MM.1S (cell line): ENCODE measurements around the gene ADAMTSL3.

Experiments used
- DNase-seq: peaks from one replicate; pipeline ENCODE4 v3.0.0-alpha.2; 2015
- H2AFZ ChIP-seq: fragments of 300-600 bp; sonication (generic); 2 replicates; pipeline ENCODE4 v1.6.0; 2016; ENCODE audit warnings: antibody characterized with exemption, low read length
- H3F3A ChIP-seq: fragments of 300-600 bp; sonication (generic); 2 replicates; pipeline ENCODE4 v1.6.1; 2016; ENCODE audit warnings: mild to moderate bottlenecking, antibody characterized with exemption, low read length, moderate library complexity, mixed read lengths; ENCODE audit not compliant: insufficient read depth
- H3K27ac ChIP-seq: fragments of 300-600 bp; sonication (generic); 2 replicates; pipeline ENCODE4 v1.5.1; 2016; ENCODE audit warnings: mild to moderate bottlenecking, low read length
- H3K27me3 ChIP-seq: fragments of 300-600 bp; sonication (generic); replicated peaks from 2 replicates; pipeline ENCODE4 v1.6.0; 2016; ENCODE audit warnings: low read length; ENCODE audit not compliant: insufficient read depth
- H3K36me3 ChIP-seq: fragments of 300-600 bp; sonication (generic); replicated peaks from 2 replicates; pipeline ENCODE4 v1.6.1; 2016; ENCODE audit warnings: mild to moderate bottlenecking, low read length, mixed read lengths; ENCODE audit not compliant: insufficient read depth
- H3K4me1 ChIP-seq: fragments of 300-600 bp; sonication (generic); 2 replicates; pipeline ENCODE4 v1.6.1; 2016; ENCODE audit warnings: low read length, mixed read lengths
- H3K4me2 ChIP-seq: fragments of 300-600 bp; sonication (generic); 2 replicates; pipeline ENCODE4 v1.6.0; 2016; ENCODE audit warnings: low read depth, low read length
- H3K4me3 ChIP-seq: fragments of 300-600 bp; sonication (generic); 2 replicates; pipeline ENCODE4 v1.5.1; 2016; ENCODE audit warnings: low read length, mixed read lengths
- H3K79me2 ChIP-seq: fragments of 300-600 bp; sonication (generic); 2 replicates; pipeline ENCODE4 v1.6.1; 2016; ENCODE audit warnings: mixed run types, low read length, mixed read lengths
- H3K9ac ChIP-seq: fragments of 300-600 bp; sonication (generic); 2 replicates; pipeline ENCODE4 v1.6.1; 2016; ENCODE audit warnings: low read length, mixed read lengths
- H3K9me2 ChIP-seq: fragments of 300-600 bp; sonication (generic); replicated peaks from 2 replicates; pipeline ENCODE4 v1.6.1; 2016; ENCODE audit warnings: mild to moderate bottlenecking, low read length, mixed read lengths; ENCODE audit not compliant: insufficient read depth
- H3K9me3 ChIP-seq: fragments of 300-600 bp; sonication (generic); replicated peaks from 2 replicates; pipeline ENCODE4 v1.6.1; 2016; ENCODE audit warnings: mild to moderate bottlenecking, low read length, mixed read lengths; ENCODE audit not compliant: insufficient read depth
- H4K20me1 ChIP-seq: fragments of 300-600 bp; sonication (generic); 2 replicates; pipeline ENCODE4 v1.6.1; 2016; ENCODE audit warnings: mild to moderate bottlenecking, low read length, moderate library complexity, mixed read lengths; ENCODE audit not compliant: insufficient read depth
- CTCF ChIP-seq: fragments of 300-600 bp; sonication (generic); IDR thresholded peaks from 2 replicates; pipeline ENCODE4 v1.5.1; 2016; ENCODE audit warnings: antibody characterized with exemption, low read length, mixed read lengths
- EZH2 ChIP-seq: fragments of 300-600 bp; sonication (generic); optimal IDR thresholded peaks from 2 replicates; pipeline ENCODE3; 2017; ENCODE audit warnings: low read depth, mild to moderate bottlenecking, antibody characterized with exemption, low read length, mixed read lengths
- EZH2phosphoT487 ChIP-seq: fragments of 300-600 bp; sonication (generic); IDR thresholded peaks from 2 replicates; pipeline ENCODE4 v1.6.1; 2018; ENCODE audit warnings: antibody characterized with exemption, low read length

The ADAMTSL3 gene

GRCh38 chr15:83651541-83651940 lies 2.4 kb upstream of the ADAMTSL3 start:
- no peak for DNase-seq
- Histone ChIP-seq H3K27ac (no peak overlapping the region), H3K36me3 (no peaks in the 10 kb centered on the region), H3F3A (no peaks in the 10 kb centered on the region), H3K79me2 (no peaks in the 10 kb centered on the region), H3K9ac (no peak overlapping the region), H3K4me2 (no peak overlapping the region), H3K9me3 (no peaks in the 10 kb centered on the region), H3K9me2 (no peaks in the 10 kb centered on the region), H4K20me1 (no peaks in the 10 kb centered on the region), H3K4me1 (no peaks in the 10 kb centered on the region), H2AFZ (no peak overlapping the region), H3K4me3 (no peak overlapping the region), H3K27me3 (no peaks in the 10 kb centered on the region)
- TF ChIP-seq EZH2phosphoT487, result no peak
- no peak for TF ChIP-seq CTCF
- no peak for TF ChIP-seq EZH2

GRCh38 chr15:83652626-83653204 lies 1.2 kb upstream of the ADAMTSL3 start:
- Histone ChIP-seq H3K27ac (no peak overlapping the region), H3K9me2 (no peaks in the 10 kb centered on the region), H3K9ac (no peak overlapping the region), H3K4me2 (no peak overlapping the region), H3F3A (no peaks in the 10 kb centered on the region), H4K20me1 (no peaks in the 10 kb centered on the region), H3K79me2 (no peaks in the 10 kb centered on the region), H3K4me3 (no peak overlapping the region), H3K9me3 (no peaks in the 10 kb centered on the region), H3K36me3 (no peaks in the 10 kb centered on the region), H3K27me3 (no peaks in the 10 kb centered on the region), H2AFZ (no peak overlapping the region), H3K4me1 (no peaks in the 10 kb centered on the region)
- TF ChIP-seq EZH2 (no peak), EZH2phosphoT487 (no peak), CTCF (no peak)
- DNase-seq, result no peak

- no peak for DNase-seq
- Histone ChIP-seq H3K4me2 (no peak overlapping the region), H3K79me2 (no peaks in the 10 kb centered on the region), H3K36me3 (no peaks in the 10 kb centered on the region), H3K27ac (no peak overlapping the region), H4K20me1 (no peaks in the 10 kb centered on the region), H3K4me3 (no peak overlapping the region), H3K9ac (no peak overlapping the region), H3K9me2 (no peaks in the 10 kb centered on the region), H3K27me3 (no peaks in the 10 kb centered on the region), H2AFZ (no peak overlapping the region), H3K4me1 (no peaks in the 10 kb centered on the region), H3K9me3 (no peaks in the 10 kb centered on the region), H3F3A (no peaks in the 10 kb centered on the region)
- TF ChIP-seq EZH2phosphoT487 (no peak), CTCF (no peak), EZH2 (no peak)
Observed at GRCh38 chr15:83653288-83653638, 660 bp upstream of the ADAMTSL3 start.
